Cardiac fibroblast (primary cell): ENCODE measurements around the gene SKAP1.
A peak's percentile ranks its signal among the peaks of the same experiment; 100 is the strongest.

Source experiments
- DNase-seq, 2 donors: peaks; one replicate each; pipeline versions ENCODE4 v3.0.0 to v3.0.0-alpha.2; 2010; ENCODE audit warnings: low read depth in 2 of 2
- H3K4me3 ChIP-seq, 2 donors: replicated peaks in 1 of 2; 1 replicate in 1 of 2; 2 replicates in 1 of 2; pipeline ENCODE4 v1.5.1; 2011; ENCODE audit warnings: low read depth in 2 of 2, low read length in 2 of 2, mild to moderate bottlenecking in 2 of 2, moderate library complexity in 1 of 2
- TF ChIP-seq, protein P1 (sequence below): IDR thresholded peaks from one replicate; pipeline ENCODE4 v1.5.1; 2011; ENCODE audit warnings: low read depth, mild to moderate bottlenecking, low read length, inconsistent platforms

The SKAP1 gene

DNA sequence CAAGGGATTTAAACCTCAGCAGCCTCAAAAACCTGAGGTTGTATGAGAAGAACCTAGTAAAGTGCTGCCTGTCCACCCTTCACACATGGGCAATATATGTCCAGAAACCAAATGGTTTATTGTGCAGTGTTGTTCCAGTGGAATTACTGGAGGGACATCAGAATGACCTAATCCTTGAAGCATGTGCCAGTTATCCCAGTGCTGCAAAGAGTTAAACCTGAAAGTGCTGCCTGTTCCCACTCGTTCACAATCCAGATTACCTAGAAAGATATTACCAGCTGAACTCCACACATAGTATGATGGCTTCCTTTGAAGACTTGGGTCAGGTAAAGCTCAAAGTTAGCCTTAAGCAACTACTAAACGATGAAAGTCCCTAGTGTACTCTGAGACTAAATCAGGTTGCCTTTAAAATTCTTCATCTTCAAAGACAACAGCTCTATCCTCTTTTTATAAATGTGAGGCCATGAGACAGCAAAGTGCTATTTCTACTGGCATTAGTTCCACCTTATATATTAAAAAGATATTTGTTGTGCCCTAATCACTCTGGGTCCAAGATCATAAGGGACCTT, 189.4 kb downstream of the SKAP1 start:
- TF ChIP-seq, protein P1, sequence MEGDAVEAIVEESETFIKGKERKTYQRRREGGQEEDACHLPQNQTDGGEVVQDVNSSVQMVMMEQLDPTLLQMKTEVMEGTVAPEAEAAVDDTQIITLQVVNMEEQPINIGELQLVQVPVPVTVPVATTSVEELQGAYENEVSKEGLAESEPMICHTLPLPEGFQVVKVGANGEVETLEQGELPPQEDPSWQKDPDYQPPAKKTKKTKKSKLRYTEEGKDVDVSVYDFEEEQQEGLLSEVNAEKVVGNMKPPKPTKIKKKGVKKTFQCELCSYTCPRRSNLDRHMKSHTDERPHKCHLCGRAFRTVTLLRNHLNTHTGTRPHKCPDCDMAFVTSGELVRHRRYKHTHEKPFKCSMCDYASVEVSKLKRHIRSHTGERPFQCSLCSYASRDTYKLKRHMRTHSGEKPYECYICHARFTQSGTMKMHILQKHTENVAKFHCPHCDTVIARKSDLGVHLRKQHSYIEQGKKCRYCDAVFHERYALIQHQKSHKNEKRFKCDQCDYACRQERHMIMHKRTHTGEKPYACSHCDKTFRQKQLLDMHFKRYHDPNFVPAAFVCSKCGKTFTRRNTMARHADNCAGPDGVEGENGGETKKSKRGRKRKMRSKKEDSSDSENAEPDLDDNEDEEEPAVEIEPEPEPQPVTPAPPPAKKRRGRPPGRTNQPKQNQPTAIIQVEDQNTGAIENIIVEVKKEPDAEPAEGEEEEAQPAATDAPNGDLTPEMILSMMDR = no peak
- DNase-seq = peak; percentile 23 to 43
- H3K4me3 ChIP-seq = no peak overlapping the region

DNA sequence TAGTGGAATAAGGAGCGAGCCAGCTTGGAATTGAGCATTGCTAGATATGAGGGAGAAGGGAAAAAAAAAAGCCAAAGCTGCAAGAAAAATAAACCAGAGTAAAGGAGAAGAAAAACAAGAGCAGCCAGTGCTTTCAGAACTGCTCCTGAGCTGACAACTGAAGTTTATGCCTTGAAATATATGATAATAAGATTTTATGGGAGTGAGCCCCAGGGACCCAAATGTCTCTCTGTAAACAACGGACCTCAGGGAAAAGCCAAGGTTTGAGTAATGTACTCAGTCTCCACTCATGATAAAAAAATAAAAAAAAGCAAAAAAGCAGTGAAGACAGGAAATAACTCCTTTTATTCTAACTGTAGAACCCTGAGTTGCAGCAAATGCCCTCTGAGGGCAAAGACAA, 189.9 kb downstream of the SKAP1 start:
- TF ChIP-seq, protein P1 = no peak
- H3K4me3 ChIP-seq = no peak overlapping the region
- peak; percentile 17 to 24 for DNase-seq

- TF ChIP-seq, protein P1 = no peak
- no peak overlapping the region for H3K4me3 ChIP-seq
- no peak for DNase-seq
Measured at GRCh38 chr17:48239603-48239995, 190.4 kb downstream of the SKAP1 start.

GRCh38 chr17:48238933-48239602, 190.9 kb downstream of the SKAP1 start:
- DNase-seq = no peak
- TF ChIP-seq, protein P1 = no peak
- no peak overlapping the region for H3K4me3 ChIP-seq

DNA sequence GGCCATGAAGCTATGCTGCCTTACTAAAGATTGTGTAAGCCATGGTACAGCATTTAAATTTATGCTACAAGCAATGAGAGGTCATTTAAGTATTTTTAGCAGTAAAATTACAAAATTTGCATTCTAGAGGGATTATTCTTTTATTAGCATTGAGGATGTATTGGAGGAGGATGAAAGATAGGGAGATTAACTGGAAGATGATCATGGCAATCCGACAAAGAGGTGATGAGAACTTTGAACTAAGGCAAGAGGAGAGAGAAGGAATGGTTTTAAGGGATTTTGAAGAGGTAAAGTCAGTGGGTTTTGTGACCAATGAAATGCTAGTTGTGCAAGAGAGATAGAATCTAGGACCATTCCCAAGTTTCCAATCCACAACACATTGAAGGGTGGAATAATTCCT, 192.6 kb downstream of the SKAP1 start:
- TF ChIP-seq, protein P1 = no peak
- DNase-seq = no peak
- H3K4me3 ChIP-seq = no peak overlapping the region

DNA sequence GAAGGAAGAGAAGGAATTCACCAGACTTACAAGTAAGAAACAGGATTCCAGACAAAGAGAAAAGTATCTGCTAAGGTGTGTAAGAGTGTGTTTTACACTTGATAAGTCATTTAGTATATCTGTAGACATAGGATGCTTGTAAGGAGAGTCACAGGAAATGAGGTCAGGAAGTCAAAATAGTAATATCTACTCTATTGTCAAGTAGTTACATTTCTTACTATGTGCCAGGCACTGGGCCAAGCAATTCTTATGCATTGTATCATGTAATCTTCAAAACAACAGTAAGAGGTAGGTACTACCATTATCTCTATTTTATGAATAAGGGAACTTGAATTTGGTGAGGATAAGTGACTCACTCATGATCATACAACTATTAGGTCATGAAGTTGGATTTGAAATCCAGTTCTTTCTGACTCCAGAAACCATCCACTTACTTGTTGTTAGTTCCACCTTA, 193.3 kb downstream of the SKAP1 start:
- TF ChIP-seq, protein P1 = no peak
- peak; percentile 66 to 94 for DNase-seq

GRCh38 chr17:48234922-48235321, 195.1 kb downstream of the SKAP1 start:
- no peak for DNase-seq
- no peak overlapping the region for H3K4me3 ChIP-seq
- TF ChIP-seq, protein P1 = no peak

More for the DNA sequence above, 193.3 kb downstream of the SKAP1 start:
- H3K4me3 ChIP-seq = no peak overlapping the region
